Effector memory CD4-positive, alpha-beta T cell (primary cell): ENCODE results near the gene ZNF316.
"Not testable (repeated sequence)": the region's sequence is repeated elsewhere in the genome, so short reads cannot be mapped to it uniquely, and the experiment has no call there.

Experiments
- DNase-seq, 3 donors: peaks; one replicate each; pipeline ENCODE4 v3.0.0-alpha.2; 2020
- H3K27ac ChIP-seq: 2 replicates; pipeline ENCODE4 v1.7.0; 2013; ENCODE audit warnings: mild to moderate bottlenecking, low read length, moderate library complexity; ENCODE audit not compliant: insufficient read depth, poor library complexity, severe bottlenecking
- H3K27me3 ChIP-seq: replicated peaks from 2 replicates; pipeline ENCODE4 v1.7.0; 2013; ENCODE audit warnings: mild to moderate bottlenecking, low read length; ENCODE audit not compliant: insufficient read depth, control insufficient read depth, poor library complexity, severe bottlenecking
- H3K36me3 ChIP-seq: 2 replicates; pipeline ENCODE4 v1.7.0; 2013; ENCODE audit warnings: mild to moderate bottlenecking, low read length, moderate library complexity; ENCODE audit not compliant: control insufficient read depth, insufficient read depth
- H3K4me1 ChIP-seq: 2 replicates; pipeline ENCODE4 v1.7.0; 2013; ENCODE audit warnings: low read length, mild to moderate bottlenecking; ENCODE audit not compliant: control insufficient read depth, insufficient read depth, poor library complexity, severe bottlenecking
- H3K4me3 ChIP-seq: 2 replicates; pipeline ENCODE4 v1.7.0; 2013; ENCODE audit warnings: low read length, low read depth, mild to moderate bottlenecking; ENCODE audit not compliant: insufficient read depth, poor library complexity, severe bottlenecking
- H3K9me3 ChIP-seq: 2 replicates; pipeline ENCODE4 v1.7.0; 2013; ENCODE audit warnings: mild to moderate bottlenecking, low read length, moderate library complexity; ENCODE audit not compliant: control insufficient read depth

ZNF316 gene

DNA sequence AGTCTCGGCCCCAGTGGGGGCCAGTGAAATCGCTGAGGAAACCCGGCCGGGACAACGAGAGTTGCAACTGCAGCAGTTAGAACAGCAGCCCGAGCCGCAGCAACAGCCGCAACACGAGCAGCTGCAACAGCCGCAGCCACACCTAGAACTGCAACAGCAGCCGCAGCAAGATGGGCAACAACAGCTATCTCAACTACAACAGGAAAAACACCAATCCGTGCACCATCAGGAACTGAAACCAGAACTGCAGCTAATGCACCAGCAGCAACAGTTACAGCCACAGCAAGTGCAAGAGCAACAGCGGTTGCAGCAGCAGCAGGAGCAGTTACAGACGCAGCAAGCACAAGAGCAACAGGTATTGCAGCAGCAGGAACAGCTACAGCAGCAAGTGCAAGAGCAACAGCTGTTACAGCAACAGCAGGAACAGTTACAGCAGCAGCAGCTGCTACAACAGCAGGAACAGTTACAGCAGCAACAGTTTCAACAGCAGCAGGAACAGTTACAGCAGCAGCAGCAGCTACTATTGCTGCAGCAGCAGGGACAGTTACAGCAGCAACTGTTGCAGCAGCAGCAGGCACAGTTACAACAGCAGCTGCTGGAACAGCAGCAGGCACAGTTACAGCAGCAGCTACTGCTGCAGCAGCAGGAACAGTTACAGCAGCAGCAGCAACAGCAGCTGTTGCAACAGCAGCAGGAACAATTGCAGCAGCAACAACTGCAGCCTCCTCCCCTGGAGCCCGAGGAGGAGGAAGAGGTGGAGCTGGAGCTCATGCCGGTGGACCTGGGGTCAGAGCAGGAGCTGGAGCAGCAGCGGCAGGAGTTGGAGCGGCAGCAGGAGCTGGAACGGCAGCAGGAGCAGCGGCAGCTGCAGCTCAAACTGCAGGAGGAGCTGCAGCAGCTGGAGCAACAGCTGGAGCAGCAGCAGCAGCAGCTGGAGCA is 15.7 kb upstream of the ZNF316 start:
- DNase-seq = no peak
- H3K4me1 ChIP-seq = peaks cover 16% of the 10 kb centered on the region

DNA sequence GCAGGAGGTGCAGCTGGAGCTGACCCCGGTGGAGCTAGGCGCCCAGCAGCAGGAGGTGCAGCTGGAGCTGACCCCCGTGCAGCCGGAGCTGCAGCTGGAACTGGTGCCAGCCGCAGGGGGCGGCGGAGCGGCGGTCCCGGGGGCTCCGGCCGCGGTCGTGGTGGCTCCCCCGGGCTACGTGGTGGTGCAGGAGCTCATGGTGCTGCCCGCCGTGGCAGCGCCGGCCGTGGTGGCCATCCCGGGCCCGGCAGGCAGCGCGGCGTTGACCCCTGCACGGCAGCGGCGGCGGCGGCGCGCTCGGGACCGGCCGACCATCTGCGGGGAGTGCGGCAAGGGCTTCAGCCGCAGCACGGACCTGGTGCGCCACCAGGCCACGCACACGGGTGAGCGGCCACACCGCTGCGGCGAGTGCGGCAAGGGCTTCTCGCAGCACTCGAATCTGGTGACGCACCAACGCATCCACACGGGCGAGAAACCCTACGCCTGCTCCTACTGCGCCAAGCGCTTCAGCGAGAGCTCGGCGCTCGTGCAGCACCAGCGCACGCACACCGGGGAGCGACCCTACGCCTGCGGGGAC is 14.9 kb upstream of the ZNF316 start:
- Histone ChIP-seq H3K4me1 (peaks cover 16% of the 10 kb centered on the region), H3K27me3 (no peaks in the 10 kb centered on the region), H3K4me3 (no peak overlapping the region), H3K27ac (no peak overlapping the region), H3K9me3 (no peaks in the 10 kb centered on the region), H3K36me3 (no peaks in the 10 kb centered on the region)
- DNase-seq = no peak

More for the DNA sequence above, 15.7 kb upstream of the ZNF316 start:
- no peaks in the 10 kb centered on the region for H3K9me3 ChIP-seq
- H3K27ac ChIP-seq = no peak overlapping the region
- H3K36me3 ChIP-seq = no peaks in the 10 kb centered on the region
- H3K4me3 ChIP-seq = peak overlapping the region; percentile 25
- no peaks in the 10 kb centered on the region for H3K27me3 ChIP-seq

DNA sequence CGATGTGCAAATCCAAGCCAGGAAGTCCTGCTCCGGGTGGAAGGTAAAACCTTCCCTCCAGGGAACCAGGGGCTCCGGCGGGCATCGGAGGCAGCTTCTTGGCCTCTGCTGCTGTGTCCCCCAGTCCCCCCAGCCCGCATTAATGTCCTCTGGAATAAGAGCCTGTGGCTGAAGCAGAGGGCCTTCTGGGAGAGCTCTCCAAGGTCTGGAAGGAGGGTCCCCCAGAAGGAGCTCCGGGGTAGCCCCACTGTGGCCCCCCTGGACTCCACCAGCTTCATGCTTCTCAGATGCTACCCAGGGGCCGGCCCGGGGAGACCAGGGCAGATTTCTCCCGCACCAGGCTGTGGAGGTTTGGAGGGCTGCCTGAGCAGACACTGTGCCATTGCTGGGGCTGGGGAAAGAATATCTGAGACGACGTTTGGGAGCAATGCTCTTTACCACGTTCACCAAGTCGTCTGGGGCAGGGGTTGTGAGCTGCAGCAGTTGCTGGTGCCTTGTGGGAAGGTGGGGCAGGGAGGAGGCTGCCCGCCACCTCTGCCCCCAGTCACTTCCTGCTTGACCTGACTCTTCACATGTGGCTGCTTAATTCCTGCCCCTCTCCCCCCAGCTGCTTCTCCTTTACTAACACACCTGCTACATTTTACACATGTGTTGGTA is 13.4 kb upstream of the ZNF316 start:
- Histone ChIP-seq H3K36me3 (no peaks in the 10 kb centered on the region), H3K4me3 (no peak overlapping the region), H3K4me1 (peaks cover 16% of the 10 kb centered on the region), H3K27ac (no peak overlapping the region), H3K27me3 (no peaks in the 10 kb centered on the region), H3K9me3 (no peaks in the 10 kb centered on the region)
- DNase-seq = no peak

DNA sequence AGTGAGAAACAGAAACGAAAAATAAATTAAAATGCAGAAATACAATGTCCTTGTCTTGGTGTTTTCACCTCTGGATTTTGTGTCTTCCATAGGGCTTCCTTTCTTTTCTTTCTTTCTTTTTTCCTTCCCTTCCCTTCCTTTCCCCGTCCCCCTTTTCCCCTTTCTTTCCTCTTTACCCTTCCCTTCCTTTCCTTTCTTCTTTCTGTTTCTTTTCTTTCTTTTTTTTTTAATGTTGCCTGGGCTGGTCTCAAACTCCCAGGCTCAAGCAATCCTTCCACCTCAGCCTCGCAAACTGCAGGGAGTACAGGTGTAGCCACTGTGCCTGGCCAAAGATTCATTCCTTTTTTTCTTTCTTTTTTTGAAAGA is 12.9 kb upstream of the ZNF316 start:
- H3K36me3 ChIP-seq = no peaks in the 10 kb centered on the region
- H3K9me3 ChIP-seq = no peaks in the 10 kb centered on the region
- H3K27me3 ChIP-seq = no peaks in the 10 kb centered on the region
- H3K27ac ChIP-seq = no peak overlapping the region
- H3K4me3 ChIP-seq = no peak overlapping the region
- DNase-seq = no peak
- H3K4me1 ChIP-seq = peaks cover 16% of the 10 kb centered on the region

DNA sequence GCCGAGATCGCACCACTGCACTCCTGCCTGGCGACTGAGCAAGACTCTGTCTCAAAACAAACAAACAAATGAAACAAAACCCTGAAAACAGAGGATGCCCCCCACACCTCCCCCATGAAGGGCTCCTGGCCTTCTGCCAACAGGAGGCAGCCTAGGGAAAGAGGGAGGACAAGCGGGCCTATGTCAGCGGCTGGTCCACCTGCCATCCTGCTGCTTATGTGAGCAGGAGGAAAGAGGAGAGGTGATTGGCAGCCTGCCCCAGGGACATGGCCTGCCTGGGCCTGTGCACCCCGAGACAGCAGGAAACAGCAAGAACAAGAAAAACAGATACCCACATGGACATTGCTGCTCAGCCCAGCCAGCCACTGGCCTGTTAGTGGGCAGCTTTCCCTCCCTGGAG is 9.1 kb upstream of the ZNF316 start:
- no peaks in the 10 kb centered on the region for H3K36me3 ChIP-seq
- peaks cover 12% of the 10 kb centered on the region for H3K4me1 ChIP-seq
- no peaks in the 10 kb centered on the region for H3K27me3 ChIP-seq
- no peaks in the 10 kb centered on the region for H3K9me3 ChIP-seq
- no peak for DNase-seq
- no peak overlapping the region for H3K4me3 ChIP-seq
- H3K27ac ChIP-seq = no peak overlapping the region

DNA sequence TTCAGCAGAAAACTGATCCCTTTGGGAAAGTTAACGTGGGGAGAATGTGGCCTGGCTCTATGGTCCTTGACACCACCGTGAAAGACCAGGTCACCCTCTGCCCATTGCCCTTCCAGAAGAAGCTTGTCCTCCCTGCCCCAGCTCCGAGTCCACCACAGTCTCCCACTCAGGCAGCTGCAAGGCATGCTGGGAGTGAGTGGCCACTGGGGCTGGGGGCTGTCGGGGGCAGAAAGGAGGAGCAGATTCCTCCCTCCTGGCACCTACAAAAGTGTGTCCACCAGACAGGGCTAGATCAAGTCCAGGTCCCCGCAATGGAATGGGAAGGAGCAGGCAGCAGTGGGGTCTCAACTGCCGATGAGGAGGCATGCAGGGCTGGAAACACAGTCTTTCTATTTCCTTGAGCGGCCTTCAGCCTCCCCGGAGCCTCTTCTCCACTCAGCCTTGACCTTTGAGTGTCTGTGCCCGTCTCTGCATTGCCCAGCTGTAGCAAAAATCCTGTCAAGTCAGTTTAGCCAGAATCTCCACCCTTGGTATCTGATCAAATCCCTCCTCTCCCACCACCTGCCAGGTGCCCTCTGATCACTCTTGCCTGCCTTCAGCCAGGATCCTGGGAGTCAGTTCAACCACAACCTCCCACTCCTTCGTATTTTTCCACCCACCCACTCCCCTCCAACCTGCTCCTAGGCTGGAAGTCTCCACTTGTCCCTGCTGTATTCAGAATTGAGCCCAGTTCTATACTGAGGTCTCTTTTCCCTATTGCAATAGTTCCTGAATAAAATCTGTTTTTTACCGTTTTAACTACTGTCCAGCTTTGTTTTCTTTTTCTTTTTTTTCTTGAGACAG is 6.9 kb upstream of the ZNF316 start:
- no peaks in the 10 kb centered on the region for H3K36me3 ChIP-seq
- no peaks in the 10 kb centered on the region for H3K4me1 ChIP-seq
- H3K27ac ChIP-seq = no peak overlapping the region
- no peak for DNase-seq
- H3K9me3 ChIP-seq = no peaks in the 10 kb centered on the region
- H3K4me3 ChIP-seq = no peak overlapping the region
- no peaks in the 10 kb centered on the region for H3K27me3 ChIP-seq

DNA sequence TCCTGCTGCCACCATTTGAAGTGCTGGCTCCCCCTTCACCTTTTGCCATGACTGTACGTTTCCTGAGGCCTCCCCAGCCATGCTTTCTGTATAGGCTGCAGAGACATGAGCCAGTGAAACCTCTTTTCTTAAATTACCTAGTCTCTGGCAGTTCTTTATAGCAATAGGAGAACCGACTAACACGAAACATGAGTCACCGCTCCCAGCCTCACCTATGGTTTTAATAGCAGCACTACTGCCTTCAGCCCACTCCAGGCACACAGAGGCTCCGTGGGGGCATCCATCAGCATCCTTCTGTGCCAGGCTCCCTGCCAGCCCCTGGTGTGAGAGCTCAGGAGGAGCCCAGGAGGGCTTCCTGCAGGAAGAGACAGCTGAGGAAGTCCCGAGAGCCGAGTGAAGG is 5.5 kb upstream of the ZNF316 start:
- H3K4me3 ChIP-seq = no peak overlapping the region
- DNase-seq = no peak
- no peaks in the 10 kb centered on the region for H3K27me3 ChIP-seq
- H3K36me3 ChIP-seq = no peaks in the 10 kb centered on the region
- no peak overlapping the region for H3K27ac ChIP-seq
- H3K4me1 ChIP-seq = peaks cover under 1% of the 10 kb centered on the region
- H3K9me3 ChIP-seq = no peaks in the 10 kb centered on the region

DNA sequence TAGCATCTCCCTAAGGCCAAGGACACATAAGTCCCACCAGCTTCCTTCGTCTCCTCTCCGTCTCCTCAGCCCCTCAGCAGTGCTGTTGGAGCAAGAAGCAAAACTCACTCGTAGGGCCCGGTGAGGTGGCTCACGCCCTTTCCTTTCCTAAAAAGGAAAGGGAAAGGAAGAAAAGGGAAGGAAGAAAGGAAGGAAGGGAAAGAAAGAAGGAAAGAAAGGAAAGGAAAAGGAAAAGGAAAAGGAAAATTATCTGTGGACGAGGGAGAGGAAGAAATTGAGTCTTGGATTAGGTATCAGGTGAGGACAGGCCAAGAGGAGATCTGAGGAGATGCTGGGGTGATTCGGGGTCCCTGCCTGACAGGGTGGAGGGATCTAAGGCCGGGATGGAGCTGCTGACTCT is 3.1 kb upstream of the ZNF316 start:
- no peak for DNase-seq
- no peaks in the 10 kb centered on the region for H3K36me3 ChIP-seq
- peaks cover 12% of the 10 kb centered on the region for H3K4me1 ChIP-seq
- no peak overlapping the region for H3K4me3 ChIP-seq
- no peaks in the 10 kb centered on the region for H3K9me3 ChIP-seq
- H3K27ac ChIP-seq = no peak overlapping the region
- H3K27me3 ChIP-seq = no peaks in the 10 kb centered on the region

DNA sequence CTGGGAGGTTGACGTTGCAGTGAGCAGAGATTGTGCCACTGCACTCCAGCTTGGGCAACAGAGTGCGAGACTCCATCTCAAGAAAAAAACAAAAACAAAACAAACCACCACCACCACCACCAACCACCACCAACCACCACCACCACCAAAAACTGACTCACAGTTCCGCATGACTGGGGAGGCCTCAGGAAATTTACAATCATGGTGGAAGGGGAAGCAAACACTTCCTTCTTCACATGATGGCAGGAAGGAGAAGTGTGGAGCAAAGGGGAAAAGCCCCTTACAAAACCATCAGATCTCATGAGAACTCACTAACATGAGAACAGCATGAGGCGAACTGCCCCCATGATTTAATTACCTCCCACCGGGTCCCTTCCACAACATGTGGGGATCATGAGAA is 2.1 kb upstream of the ZNF316 start:
- not testable (repeated sequence) for H3K4me3 ChIP-seq, H3K36me3 ChIP-seq, H3K9me3 ChIP-seq, DNase-seq, H3K27ac ChIP-seq, H3K27me3 ChIP-seq
- H3K4me1 ChIP-seq = peaks cover 12% of the 10 kb centered on the region
